Skeletal muscle cell (primary cell): ENCODE data around the gene STIM2.
A peak's percentile ranks its signal among the peaks of the same experiment; 100 is the strongest.

Source experiments
- DNase-seq: peaks from one replicate; pipeline ENCODE4 v3.0.0-alpha.2; 2010; ENCODE audit warnings: low read depth
- H3K4me3 ChIP-seq: 2 replicates; pipeline ENCODE4 v1.5.1; 2011; ENCODE audit warnings: low read depth, mild to moderate bottlenecking, control low read depth, low read length, moderate library complexity

The STIM2 gene

GRCh38 chr4:26830701-26831100 lies 29.9 kb upstream of the STIM2 start:
- no peak for DNase-seq

GRCh38 chr4:26836539-26836938 lies 24.1 kb upstream of the STIM2 start:
- H3K4me3 ChIP-seq = no peak overlapping the region
- no peak for DNase-seq

More at GRCh38 chr4:26830701-26831100, 29.9 kb upstream of the STIM2 start:
- no peak overlapping the region for H3K4me3 ChIP-seq

GRCh38 chr4:26837993-26838842 lies 22.4 kb upstream of the STIM2 start:
- no peak overlapping the region for H3K4me3 ChIP-seq
- DNase-seq = no peak

- DNase-seq = no peak
- no peak overlapping the region for H3K4me3 ChIP-seq
Measured at GRCh38 chr4:26839016-26839415, 21.6 kb upstream of the STIM2 start.

GRCh38 chr4:26839534-26839951 lies 21.1 kb upstream of the STIM2 start:
- no peak for DNase-seq
- H3K4me3 ChIP-seq = no peak overlapping the region

GRCh38 chr4:26840786-26841185 lies 19.9 kb upstream of the STIM2 start:
- DNase-seq = no peak
- H3K4me3 ChIP-seq = no peak overlapping the region

- DNase-seq = no peak
- H3K4me3 ChIP-seq = no peak overlapping the region
Measured at GRCh38 chr4:26842911-26843310, 17.7 kb upstream of the STIM2 start.

GRCh38 chr4:26850528-26850927 lies 10.1 kb upstream of the STIM2 start:
- no peak for DNase-seq
- no peak overlapping the region for H3K4me3 ChIP-seq

GRCh38 chr4:26851129-26851528 lies 9.5 kb upstream of the STIM2 start:
- no peak for DNase-seq
- no peak overlapping the region for H3K4me3 ChIP-seq

GRCh38 chr4:26854701-26855100 lies 5.9 kb upstream of the STIM2 start:
- DNase-seq = no peak

GRCh38 chr4:26856906-26857277 lies 3.7 kb upstream of the STIM2 start:
- H3K4me3 ChIP-seq = peak overlapping the region; percentile 86
- DNase-seq = no peak

More at GRCh38 chr4:26854701-26855100, 5.9 kb upstream of the STIM2 start:
- H3K4me3 ChIP-seq = no peak overlapping the region

- H3K4me3 ChIP-seq = peak overlapping the region; percentile 86
Measured at GRCh38 chr4:26857278-26858034, 3.2 kb upstream of the STIM2 start.

GRCh38 chr4:26858035-26858918 lies 2.4 kb upstream of the STIM2 start:
- DNase-seq = no peak
- peak overlapping the region; percentile 86 for H3K4me3 ChIP-seq

More at GRCh38 chr4:26857278-26858034, 3.2 kb upstream of the STIM2 start:
- DNase-seq = peak; percentile 48

- no peak for DNase-seq
- H3K4me3 ChIP-seq = no peak overlapping the region
Measured at GRCh38 chr4:26858947-26859401, 1.7 kb upstream of the STIM2 start.

GRCh38 chr4:26859762-26860156 lies 882 bp upstream of the STIM2 start:
- peak overlapping the region; percentile 79 for H3K4me3 ChIP-seq
- no peak for DNase-seq

GRCh38 chr4:26860922-26861433 lies 337 bp downstream of the STIM2 start:
- DNase-seq = no peak

GRCh38 chr4:26861434-26862186 lies 969 bp downstream of the STIM2 start:
- DNase-seq = no peak
- peak overlapping the region; percentile 79 for H3K4me3 ChIP-seq

More at GRCh38 chr4:26860922-26861433, 337 bp downstream of the STIM2 start:
- peak overlapping the region; percentile 79 for H3K4me3 ChIP-seq

GRCh38 chr4:26862381-26862915 lies 1.8 kb downstream of the STIM2 start:
- peak overlapping the region; percentile 79 for H3K4me3 ChIP-seq
- DNase-seq = no peak
